DOHH2 (cell line): ENCODE measurements around the gene NPPA.

ENCODE experiments used
- H3F3A ChIP-seq: fragments of 200-600 bp; sonication (generic), shearing (Covaris generic); 2 replicates; pipeline ENCODE4 v1.6.0; 2016; ENCODE audit warnings: antibody characterized with exemption, mild to moderate bottlenecking; ENCODE audit not compliant: control insufficient read depth, insufficient read depth
- H3K27ac ChIP-seq: fragments of 200-600 bp; sonication (generic); 2 replicates; pipeline ENCODE4 v1.5.1; 2014; ENCODE audit warnings: low read depth, mild to moderate bottlenecking, low read length, moderate library complexity
- H3K27me3 ChIP-seq: fragments of 200-600 bp; sonication (generic); 2 replicates; pipeline ENCODE4 v1.6.1; 2014; ENCODE audit warnings: mild to moderate bottlenecking, low read length, mixed read lengths; ENCODE audit not compliant: control insufficient read depth
- H3K36me3 ChIP-seq: fragments of 200-600 bp; sonication (generic); 2 replicates; pipeline ENCODE4 v1.6.1; 2014; ENCODE audit warnings: mild to moderate bottlenecking, low read length, moderate library complexity, mixed read lengths; ENCODE audit not compliant: control insufficient read depth
- H3K4me1 ChIP-seq: fragments of 200-600 bp; sonication (generic); 2 replicates; pipeline ENCODE4 v1.6.1; 2014; ENCODE audit warnings: mild to moderate bottlenecking, low read length, mixed read lengths; ENCODE audit not compliant: control insufficient read depth
- H3K4me2 ChIP-seq: fragments of 200-600 bp; sonication (generic); 2 replicates; pipeline ENCODE4 v1.6.0; 2014; ENCODE audit warnings: mild to moderate bottlenecking, low read length, moderate library complexity
- H3K4me3 ChIP-seq: fragments of 200-600 bp; sonication (generic); 2 replicates; pipeline ENCODE4 v1.5.1; 2014; ENCODE audit warnings: mild to moderate bottlenecking, low read length, mixed read lengths
- H3K79me2 ChIP-seq: fragments of 200-600 bp; sonication (generic); 2 replicates; pipeline ENCODE4 v1.6.1; 2014; ENCODE audit warnings: mild to moderate bottlenecking, low read length, mixed read lengths; ENCODE audit not compliant: control insufficient read depth
- H3K9me2 ChIP-seq: fragments of 200-600 bp; sonication (generic); replicated peaks from 2 replicates; pipeline ENCODE4 v1.6.1; 2014; ENCODE audit warnings: mild to moderate bottlenecking, low read length, mixed read lengths; ENCODE audit not compliant: control insufficient read depth
- H3K9me3 ChIP-seq: fragments of 200-600 bp; sonication (generic); 2 replicates; pipeline ENCODE4 v1.6.1; 2014; ENCODE audit warnings: antibody characterized with exemption, low read length, mixed read lengths; ENCODE audit not compliant: control insufficient read depth, insufficient read depth
- H4K20me1 ChIP-seq: fragments of 200-600 bp; sonication (generic); 2 replicates; pipeline ENCODE4 v1.6.0; 2014; ENCODE audit warnings: low read depth, mild to moderate bottlenecking, antibody characterized with exemption, low read length, moderate library complexity; ENCODE audit not compliant: control insufficient read depth, insufficient read depth
- EZH2phosphoT487 ChIP-seq: fragments of 200-600 bp; sonication (generic); IDR thresholded peaks from 2 replicates; pipeline ENCODE4 v1.6.1; 2017; ENCODE audit warnings: borderline replicate concordance, mild to moderate bottlenecking, antibody characterized with exemption, low read length, moderate library complexity, mixed read lengths
- TF ChIP-seq, protein P1 (sequence below): fragments of 200-600 bp; sonication (generic); IDR thresholded peaks from one replicate; pipeline ENCODE4 v1.5.1; 2014; ENCODE audit warnings: antibody characterized with exemption, mild to moderate bottlenecking, low read depth, low read length; ENCODE audit not compliant: poor library complexity, severe bottlenecking

The NPPA gene

DNA sequence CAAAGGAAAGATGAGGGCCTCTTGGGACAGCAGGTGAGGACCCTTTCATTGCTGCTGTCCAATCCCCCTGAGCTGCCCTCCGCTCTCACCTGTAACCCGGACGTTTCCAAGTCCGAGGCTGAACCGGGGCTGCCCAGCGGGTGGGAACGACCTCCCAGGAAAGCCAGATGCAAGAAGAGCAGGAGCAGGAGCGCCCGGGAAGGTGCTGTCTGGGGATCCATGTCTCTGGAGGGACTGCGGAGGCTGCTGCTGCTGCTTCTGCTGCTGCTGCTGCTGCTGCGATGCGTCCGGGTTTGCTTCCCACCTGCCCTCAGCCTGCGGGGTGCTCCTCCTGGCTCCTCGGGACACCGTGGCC, 11.0 kb upstream of the NPPA start, which contains the start of gene NPPB:
Gene NPPB (minus strand): TSS at position 333 of the 355 bp plus-strand sequence. CDS start 112 bp downstream, at position 221.
- Histone ChIP-seq H3F3A (no peaks in the 10 kb centered on the region), H3K4me2 (no peak within 1 kb of the TSS), H3K9me2 (no peaks in the 10 kb centered on the region), H3K4me3 (no peak within 1 kb of the TSS), H3K27me3 (peaks cover 64% of the 10 kb centered on the region), H3K27ac (no peak within 1 kb of the TSS), H3K79me2 (no peaks in the 10 kb centered on the region), H3K4me1 (peaks cover 9% of the 10 kb centered on the region), H3K9me3 (no peaks in the 10 kb centered on the region), H3K36me3 (no peaks in the 10 kb centered on the region), H4K20me1 (no peaks in the 10 kb centered on the region)
- TF ChIP-seq, protein P1, sequence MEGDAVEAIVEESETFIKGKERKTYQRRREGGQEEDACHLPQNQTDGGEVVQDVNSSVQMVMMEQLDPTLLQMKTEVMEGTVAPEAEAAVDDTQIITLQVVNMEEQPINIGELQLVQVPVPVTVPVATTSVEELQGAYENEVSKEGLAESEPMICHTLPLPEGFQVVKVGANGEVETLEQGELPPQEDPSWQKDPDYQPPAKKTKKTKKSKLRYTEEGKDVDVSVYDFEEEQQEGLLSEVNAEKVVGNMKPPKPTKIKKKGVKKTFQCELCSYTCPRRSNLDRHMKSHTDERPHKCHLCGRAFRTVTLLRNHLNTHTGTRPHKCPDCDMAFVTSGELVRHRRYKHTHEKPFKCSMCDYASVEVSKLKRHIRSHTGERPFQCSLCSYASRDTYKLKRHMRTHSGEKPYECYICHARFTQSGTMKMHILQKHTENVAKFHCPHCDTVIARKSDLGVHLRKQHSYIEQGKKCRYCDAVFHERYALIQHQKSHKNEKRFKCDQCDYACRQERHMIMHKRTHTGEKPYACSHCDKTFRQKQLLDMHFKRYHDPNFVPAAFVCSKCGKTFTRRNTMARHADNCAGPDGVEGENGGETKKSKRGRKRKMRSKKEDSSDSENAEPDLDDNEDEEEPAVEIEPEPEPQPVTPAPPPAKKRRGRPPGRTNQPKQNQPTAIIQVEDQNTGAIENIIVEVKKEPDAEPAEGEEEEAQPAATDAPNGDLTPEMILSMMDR, result no peak
- no peak for TF ChIP-seq EZH2phosphoT487

DNA sequence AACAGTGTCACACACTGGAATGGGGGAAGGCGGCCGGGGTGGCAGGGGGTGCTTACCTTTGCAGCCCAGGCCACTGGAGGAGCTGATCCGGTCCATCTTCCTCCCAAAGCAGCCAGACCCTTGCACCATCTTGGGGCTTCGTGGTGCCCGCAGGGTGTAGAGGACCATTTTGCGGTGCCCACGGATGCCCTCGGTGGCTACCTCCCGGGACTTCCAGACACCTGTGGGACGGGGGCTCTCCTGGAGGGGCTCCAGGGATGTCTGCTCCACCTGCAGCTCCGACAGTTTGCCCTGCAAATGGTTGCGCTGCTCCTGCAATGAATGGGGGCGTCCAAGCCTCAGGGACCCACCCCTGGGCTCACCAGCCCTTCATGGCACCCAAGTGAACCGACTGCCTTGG, 10.6 kb upstream of the NPPA start:
- peaks cover 64% of the 10 kb centered on the region for H3K27me3 ChIP-seq

DNA sequence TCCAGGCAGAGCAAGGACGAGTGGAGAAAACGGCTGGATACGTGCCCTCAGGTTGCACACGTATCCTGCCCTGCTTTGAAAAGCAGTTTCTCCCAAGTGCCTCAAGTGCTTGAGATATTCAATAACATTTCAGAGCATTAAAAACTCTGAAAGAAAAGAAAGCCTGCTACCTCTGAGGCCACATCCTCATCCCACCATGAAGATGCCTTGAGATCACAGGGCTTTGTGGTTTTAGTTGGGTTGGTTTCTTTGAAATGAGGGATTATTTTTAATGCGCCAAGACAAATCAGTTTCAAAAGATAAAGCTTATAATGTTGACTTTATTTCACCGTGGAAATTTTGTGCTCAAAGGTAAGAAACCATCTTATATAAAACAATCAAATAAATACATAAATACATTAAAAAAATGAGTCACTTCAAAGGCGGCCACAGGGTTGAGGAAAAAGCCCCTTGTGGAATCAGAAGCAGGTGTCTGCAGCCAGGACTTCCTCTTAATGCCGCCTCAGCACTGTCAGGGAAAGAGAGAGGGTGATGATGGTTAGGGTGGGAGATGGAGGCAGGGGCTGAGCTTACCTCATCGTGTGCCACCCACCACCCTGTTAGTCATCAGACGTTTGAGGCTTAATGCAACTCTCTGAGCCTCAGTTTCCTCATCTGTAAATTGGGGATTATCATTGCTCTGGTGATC, 9.7 kb upstream of the NPPA start:
- peaks cover 62% of the 10 kb centered on the region for H3K27me3 ChIP-seq
- no peaks in the 10 kb centered on the region for H3K36me3 ChIP-seq
- H3K4me2 ChIP-seq, result no peak overlapping the region
- H3K4me3 ChIP-seq, result no peak overlapping the region
- no peaks in the 10 kb centered on the region for H3K79me2 ChIP-seq
- TF ChIP-seq, protein P1, result no peak
- no peak for TF ChIP-seq EZH2phosphoT487
- H3K9me3 ChIP-seq, result no peaks in the 10 kb centered on the region
- no peaks in the 10 kb centered on the region for H3F3A ChIP-seq
- H4K20me1 ChIP-seq, result no peaks in the 10 kb centered on the region
- no peak overlapping the region for H3K27ac ChIP-seq
- H3K4me1 ChIP-seq, result peaks cover 4% of the 10 kb centered on the region; the same call in 1 of the 2 replicates
- H3K9me2 ChIP-seq, result no peaks in the 10 kb centered on the region

More for the DNA sequence above, 10.6 kb upstream of the NPPA start:
- H3K9me2 ChIP-seq, result no peaks in the 10 kb centered on the region
- no peak overlapping the region for H3K4me3 ChIP-seq
- no peak overlapping the region for H3K27ac ChIP-seq
- H3F3A ChIP-seq, result no peaks in the 10 kb centered on the region
- H3K36me3 ChIP-seq, result no peaks in the 10 kb centered on the region
- TF ChIP-seq EZH2phosphoT487, result no peak
- TF ChIP-seq, protein P1, result no peak
- H3K4me1 ChIP-seq, result peaks cover 5% of the 10 kb centered on the region
- no peaks in the 10 kb centered on the region for H3K79me2 ChIP-seq
- H3K9me3 ChIP-seq, result no peaks in the 10 kb centered on the region
- H4K20me1 ChIP-seq, result no peaks in the 10 kb centered on the region
- no peak overlapping the region for H3K4me2 ChIP-seq
